OCI-M2 (cell line): ENCODE results near the gene FGD5.

Source experiments
- DNase-seq: peaks from one replicate; lab custom pipeline; 2025; ENCODE audit not compliant: unreplicated experiment; lab: John Stamatoyannopoulos, UW

Gene FGD5

DNA sequence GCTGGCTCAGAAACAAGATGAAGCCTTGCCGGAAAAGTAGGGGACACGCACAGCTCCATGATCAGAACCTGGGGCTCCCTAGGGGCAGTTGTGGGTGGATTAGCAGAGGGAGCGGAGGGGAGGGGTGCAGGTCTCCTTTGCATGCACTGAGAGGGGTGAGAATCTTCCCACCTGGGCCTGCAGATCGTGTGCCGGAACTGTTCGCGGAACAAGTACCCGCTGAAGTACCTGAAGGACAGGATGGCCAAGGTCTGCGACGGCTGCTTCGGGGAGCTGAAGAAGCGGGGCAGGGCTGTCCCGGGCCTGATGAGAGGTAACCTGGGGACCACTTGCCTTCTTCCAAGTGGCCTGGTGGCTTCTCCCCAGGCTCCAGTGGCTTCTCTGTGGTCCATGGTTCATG lies 104.1 kb downstream of the FGD5 start:
- no peak for DNase-seq

DNA sequence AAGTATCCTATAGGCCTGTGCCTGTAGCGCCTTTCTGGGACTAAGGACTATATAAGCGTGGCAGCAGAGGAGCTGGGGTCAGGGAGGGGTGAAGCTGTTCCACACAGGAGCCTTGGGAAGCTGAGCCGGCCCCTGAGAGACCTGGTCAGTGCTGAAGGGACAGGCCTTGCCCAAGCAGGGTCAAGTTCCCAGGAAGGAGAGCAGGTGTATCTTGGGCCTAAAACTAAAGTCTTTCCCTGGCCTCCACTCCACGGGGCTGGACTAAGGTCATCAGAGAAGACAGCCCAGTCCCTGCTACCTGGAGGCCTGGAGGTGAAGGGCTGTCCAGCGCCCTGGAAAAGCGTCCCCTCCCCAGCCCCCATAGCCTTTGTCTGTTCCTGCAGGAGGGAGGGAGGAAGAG lies 104.7 kb downstream of the FGD5 start:
- DNase-seq, result no peak

DNA sequence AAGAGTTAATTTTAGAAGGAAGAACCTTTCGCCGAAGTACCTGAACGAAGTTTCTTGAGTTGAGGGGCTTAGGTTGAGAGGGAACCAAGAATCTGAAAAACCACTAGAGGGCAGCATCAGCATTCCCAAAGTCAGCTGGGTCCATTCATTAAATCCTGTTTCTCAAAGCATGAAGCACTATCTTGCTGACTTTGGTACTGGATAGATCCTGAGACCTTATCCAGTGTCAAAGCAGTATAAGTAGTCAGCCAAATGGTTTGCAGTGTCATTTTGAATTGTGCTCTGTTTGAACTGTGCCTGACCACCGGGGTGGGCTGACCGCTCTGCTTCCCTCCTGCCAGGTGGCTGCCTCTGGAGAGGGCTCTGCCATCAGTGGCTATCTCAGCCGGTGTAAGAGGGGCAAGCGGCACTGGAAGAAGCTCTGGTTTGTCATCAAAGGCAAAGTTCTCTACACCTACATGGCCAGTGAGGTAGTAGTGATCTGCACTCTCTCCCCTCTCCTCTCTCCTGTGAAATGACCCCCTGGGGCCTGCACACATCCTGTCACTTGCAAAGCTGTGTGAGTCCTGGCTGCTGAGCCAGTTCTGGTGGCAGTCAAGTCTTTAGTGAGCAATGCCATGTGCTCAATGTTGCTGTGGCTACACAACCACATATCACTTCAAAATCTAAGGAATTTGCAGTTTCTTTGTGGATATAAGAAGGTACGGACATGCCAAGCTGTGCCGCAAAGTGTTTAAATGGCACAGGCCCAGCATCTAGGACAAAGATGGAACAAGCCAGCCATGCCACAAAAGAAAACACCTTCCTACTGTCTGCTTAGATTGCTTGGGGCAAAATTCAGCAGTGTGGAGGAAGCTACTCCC lies 107.2 kb downstream of the FGD5 start:
- DNase-seq, result peak; percentile 37

- DNase-seq, result no peak
These were observed 107.8 kb downstream of the FGD5 start for GRCh38 chr3:14926592-14926991.

- no peak for DNase-seq
These were observed 108.5 kb downstream of the FGD5 start for GRCh38 chr3:14927308-14927707.

- DNase-seq, result no peak
These were observed 110.7 kb downstream of the FGD5 start for GRCh38 chr3:14929310-14930074.

- no peak for DNase-seq
These were observed 115.2 kb downstream of the FGD5 start for GRCh38 chr3:14933820-14934425.

DNA sequence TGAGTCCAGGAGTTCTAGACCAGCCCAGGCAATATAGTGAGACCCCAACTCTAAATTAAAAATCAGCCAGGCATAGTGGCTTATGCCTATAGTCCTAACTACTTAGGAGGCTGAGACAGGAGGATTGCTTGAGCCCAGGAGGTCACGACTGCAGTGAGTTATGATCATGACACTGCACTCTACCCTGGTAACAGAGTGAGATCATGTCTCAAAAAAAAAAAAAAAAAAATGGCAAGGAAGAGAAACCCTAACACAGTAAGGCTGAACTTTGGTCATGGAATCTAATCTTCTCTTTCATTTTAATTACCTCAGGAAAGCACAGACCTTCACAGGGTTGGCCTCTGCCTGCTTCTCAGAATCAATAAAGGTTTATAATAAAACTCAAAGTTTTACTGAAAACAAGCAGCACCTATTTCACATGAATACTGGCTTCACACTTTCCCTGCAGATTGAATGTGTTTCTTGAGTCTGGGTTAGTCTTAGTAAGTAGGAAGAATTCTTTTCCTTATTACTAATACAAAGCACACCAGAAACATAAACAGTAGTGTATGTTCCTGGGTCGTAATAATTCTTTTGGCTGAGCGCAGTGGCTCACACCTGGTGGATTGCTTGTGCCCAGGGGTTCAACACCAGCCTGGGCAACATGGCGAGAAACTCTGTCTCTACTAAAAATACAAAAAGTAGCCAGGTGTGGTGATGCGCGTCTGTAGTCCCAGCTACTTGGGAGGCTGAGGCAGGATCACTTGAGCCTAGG lies 117.0 kb downstream of the FGD5 start:
- no peak for DNase-seq

DNA sequence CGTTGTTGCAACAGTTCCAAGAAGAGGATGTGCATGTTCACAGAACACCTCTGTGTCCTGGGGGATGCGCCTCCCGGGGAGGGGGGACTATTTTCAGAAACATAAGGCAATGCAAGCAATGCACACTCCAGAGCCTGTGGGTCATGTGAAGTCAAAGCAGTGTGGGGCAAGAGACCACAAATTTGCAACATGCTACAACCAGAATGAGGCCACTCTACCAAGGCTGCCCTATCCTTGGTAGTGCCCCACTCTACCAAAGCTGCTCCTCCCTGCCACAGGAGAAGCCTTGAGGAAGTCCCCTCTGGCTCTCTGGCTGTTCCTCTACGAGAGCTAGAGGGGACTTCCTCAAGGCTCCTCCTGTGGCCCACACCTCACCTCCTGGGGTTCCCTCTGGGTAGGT lies 120.2 kb downstream of the FGD5 start:
- DNase-seq, result no peak

- DNase-seq, result no peak
These were observed 123.1 kb downstream of the FGD5 start for GRCh38 chr3:14941871-14942270.

- DNase-seq, result no peak
These were observed 124.3 kb downstream of the FGD5 start for GRCh38 chr3:14943042-14943441.

- no peak for DNase-seq
These were observed 127.5 kb downstream of the FGD5 start for GRCh38 chr3:14946236-14946635.

GRCh38 chr3:14946739-14947099 lies 128.0 kb downstream of the FGD5 start:
- DNase-seq, result no peak

DNA sequence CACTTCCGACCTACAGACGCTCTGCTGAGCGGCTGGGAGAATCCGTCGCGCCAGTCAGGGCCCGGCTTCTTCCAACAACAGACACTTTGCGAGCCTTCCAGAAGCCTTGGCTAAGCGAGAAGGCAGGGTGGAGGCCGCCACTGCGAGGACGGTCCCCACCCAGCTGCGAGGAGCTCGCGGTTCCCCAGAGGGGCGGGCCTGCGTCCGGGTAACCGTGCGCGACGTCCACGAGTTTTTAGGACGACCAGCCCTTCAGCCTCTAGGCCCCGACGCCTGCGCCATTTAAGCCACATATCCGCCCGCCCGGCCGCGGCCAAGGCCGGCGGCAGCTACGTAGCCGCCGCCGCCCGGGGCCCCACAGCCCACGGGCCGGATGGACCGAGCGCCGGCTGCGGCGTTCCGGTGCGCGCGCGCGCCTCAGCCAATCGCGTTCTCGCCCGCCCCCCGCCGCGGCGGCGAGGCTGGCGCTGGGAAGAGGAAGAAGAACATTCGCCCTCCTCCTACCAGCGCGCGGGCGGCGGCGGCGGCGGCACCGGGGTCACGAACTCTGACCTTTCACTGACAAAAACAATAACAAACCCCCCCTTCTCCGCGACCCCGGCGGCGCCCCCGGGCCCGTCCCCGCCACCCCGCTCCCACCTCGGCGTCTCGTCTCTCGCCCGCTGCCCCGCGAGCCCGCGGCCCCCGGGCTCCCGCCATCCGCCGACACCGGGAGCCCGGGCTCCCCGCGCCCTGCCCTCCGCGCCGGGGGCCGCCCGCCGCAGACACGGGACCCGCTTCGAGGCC lies 128.5 kb downstream of the FGD5 start, which contains the start of gene NR2C2:
TSS of gene NR2C2 (plus strand) at position 484 of the 786 bp plus-strand sequence. CDS start 56,332 bp downstream, outside the sequence.
- DNase-seq, result no peak

GRCh38 chr3:14947886-14948608 lies 129.3 kb downstream of the FGD5 start:
- peak; percentile 60 for DNase-seq

DNA sequence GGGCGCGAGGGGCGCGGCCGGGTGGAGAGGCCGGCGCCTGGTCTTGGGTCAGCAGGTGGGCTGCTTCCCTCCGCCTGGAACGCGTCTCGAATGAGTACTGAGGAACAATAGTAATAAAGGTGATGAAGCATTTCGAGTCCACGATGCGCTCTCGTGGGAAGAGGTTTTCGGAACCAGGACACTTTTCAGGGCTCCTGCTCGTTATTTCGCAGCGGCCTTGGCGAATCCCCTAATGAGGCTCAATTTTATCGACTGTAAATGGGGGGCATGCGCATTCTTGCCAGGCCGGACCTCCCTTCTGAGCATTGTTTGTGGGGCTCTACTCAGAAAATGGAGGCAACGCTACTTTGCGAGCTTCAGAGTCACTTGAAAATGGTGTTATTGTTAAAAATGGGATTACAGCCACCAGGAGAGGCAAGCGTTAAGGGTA lies 129.9 kb downstream of the FGD5 start:
- no peak for DNase-seq

DNA sequence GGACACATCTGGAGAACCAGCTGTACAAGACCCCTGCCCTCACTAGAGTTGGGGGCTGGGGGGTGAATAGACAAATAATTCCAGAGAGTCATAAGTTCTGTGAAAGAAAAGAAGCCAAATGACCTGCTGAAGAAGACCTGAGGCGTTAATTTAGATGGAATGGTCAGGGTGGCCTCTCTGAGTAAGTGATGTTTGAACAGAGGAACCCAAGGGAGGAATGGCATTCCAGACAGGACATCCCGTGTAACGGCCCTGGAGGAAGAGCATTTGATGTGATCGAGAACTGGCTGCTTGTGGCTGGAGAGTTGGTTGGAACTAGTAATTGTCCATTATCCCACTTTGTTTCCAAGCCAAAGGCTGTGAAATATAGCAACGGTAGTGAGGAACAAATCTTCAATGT lies 130.4 kb downstream of the FGD5 start:
- DNase-seq, result no peak

DNA sequence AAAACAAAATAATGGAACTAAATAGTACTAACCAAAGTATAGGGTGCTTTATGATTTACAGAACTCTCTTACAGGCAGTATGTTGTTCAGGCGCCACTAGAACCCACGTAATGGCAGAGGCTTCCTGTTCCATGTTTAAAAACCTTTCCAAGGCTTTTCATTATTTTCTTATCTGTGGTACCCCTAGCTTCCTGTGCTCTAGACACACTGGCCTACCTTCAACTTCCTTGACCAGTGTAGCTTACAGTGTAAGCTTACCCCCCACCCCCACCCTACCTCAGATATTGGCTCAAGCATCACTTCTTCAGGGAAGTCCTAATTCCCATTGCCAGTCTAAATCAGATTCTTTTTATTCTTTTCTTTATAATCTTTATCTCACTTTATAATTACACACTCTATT lies 131.5 kb downstream of the FGD5 start:
- DNase-seq, result no peak

DNA sequence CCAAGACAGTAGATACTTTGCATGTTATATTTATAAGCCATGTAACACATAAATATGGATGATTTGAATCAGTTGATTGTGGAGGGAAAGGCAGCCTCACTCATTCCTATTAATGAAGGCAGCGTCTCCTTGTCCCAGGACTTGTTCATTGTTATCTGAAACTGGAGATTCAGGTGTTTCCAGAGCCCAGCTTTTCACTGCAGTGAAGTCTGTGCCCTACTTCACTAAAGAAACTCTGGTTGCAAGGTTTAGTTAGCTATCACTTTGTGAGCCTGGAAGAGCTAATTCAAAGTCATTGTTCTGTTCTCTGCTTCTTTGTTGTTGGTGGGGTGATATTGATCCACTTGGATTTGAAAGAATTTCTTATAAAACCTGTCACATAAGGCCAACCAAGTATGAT lies 138.4 kb downstream of the FGD5 start:
- DNase-seq, result no peak

DNA sequence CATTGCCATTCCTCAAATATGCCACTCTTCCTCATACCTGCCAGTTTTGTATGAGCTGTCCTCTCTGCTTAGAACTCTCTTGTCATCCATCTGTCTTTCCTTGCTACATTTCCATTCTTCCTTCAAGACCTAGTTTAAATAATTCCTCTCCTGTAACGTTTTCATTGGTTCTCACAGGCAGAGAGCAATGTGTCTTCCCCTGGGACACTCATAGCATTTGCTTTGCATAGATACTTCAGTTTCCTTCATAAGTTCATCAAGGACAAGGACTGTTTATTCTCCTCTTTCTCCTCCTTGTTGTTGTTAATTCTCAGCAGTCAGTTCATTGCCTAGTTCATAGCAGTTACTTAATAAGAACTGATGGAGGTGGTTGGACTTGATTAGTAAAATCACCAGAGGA lies 139.2 kb downstream of the FGD5 start:
- no peak for DNase-seq
